Stimulated activated CD8-positive, alpha-beta memory T cell treated with anti-CD3 and anti-CD28 coated beads, Interleukin-4, amount 100 ng/mL, for 4 hours (primary cell): ENCODE measurements around the gene SLC20A1.
A peak's percentile ranks its signal among the peaks of the same experiment; 100 is the strongest.
"Not testable (repeated sequence)": the region's sequence is repeated elsewhere in the genome, so short reads cannot be mapped to it uniquely, and the experiment has no call there.

Experiments
- DNase-seq, 2 donors: peaks; one replicate each; pipeline ENCODE4 v3.0.0-alpha.2; 2020; ENCODE audit warnings: low read depth in 2 of 2, low spot score in 1 of 2

SLC20A1 gene, protein sequence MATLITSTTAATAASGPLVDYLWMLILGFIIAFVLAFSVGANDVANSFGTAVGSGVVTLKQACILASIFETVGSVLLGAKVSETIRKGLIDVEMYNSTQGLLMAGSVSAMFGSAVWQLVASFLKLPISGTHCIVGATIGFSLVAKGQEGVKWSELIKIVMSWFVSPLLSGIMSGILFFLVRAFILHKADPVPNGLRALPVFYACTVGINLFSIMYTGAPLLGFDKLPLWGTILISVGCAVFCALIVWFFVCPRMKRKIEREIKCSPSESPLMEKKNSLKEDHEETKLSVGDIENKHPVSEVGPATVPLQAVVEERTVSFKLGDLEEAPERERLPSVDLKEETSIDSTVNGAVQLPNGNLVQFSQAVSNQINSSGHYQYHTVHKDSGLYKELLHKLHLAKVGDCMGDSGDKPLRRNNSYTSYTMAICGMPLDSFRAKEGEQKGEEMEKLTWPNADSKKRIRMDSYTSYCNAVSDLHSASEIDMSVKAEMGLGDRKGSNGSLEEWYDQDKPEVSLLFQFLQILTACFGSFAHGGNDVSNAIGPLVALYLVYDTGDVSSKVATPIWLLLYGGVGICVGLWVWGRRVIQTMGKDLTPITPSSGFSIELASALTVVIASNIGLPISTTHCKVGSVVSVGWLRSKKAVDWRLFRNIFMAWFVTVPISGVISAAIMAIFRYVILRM

DNA sequence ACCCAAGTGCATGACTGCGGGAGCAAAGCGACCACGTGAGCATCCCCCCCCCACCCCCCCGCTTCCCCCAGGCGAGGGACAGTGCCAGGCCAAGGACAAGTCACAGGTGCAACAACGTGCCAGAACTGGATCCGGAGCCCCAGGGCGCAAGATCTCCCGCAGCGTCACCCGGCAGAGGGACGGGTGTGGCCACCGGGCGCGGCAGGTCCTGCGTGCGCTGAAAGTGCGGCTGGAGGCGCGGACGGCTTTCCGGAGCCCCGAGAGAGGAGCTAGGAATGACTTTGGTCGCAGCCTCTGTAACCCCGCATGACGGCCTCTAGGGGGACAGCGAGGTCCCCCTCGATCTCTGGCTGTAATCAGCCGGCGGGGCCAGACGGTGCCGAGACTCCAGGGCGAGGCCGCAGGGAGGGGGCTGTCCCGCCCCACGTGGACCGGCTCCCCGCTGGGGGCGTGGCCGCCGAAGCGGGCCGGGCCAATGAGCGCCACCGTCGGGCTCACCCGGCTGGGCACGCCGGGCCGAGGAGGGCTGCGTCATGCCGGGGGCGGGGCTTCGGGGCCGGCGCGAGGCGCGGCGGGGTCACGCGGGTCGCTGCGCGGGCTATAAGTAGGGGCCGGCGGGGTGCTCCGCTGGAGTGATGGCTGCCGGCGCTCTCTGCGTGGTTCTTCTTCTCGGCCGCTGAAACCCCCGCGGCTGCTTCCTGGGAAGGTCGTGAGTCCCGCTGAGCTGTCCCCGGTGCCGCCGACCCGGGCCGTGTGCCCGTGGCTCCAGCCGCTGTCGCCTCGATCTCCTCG is at the start of gene SLC20A1:
SLC20A1 (plus strand) TSS at position 630 of the 792 bp plus-strand sequence. CDS start 890 bp downstream, outside the sequence.
- peak; percentile 94 to 97 for DNase-seq

DNA sequence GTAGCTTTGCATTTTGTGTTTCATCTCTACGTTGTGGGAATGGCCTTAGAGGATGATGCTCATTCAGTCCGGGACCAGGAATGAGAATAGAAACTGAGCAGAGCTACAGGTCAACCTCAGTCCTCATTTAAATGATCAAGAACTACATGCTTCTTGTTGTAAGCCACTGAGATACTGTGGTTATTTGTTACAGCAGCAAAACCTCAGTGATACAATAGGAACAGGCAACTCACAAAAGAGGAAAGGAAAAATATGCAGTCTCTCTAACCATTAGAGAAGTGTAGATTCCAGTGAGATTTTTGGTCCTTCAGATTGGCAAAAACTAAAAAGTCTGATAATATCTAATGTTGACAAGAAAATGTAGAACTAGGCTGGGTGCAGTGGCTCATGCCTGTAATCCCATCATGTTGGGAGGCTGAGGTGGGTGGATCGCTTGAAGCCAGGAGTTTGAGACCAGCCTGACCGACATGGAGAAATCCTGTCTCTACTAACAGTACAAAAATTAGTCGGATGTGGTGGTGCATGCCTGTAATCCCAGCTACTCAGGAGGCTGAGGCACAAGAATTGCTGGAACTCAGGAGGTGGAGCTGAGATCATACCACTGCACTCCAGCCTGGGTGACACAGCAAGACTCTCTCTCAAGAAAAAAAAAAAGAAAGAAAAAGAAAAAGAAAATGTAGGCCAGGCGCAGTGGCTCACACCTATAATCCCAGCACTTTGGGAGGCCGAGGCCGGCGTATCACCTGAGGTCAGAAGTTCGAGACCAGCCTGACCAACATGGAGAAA is 48.0 kb upstream of the SLC20A1 start:
- no peak for DNase-seq

DNA sequence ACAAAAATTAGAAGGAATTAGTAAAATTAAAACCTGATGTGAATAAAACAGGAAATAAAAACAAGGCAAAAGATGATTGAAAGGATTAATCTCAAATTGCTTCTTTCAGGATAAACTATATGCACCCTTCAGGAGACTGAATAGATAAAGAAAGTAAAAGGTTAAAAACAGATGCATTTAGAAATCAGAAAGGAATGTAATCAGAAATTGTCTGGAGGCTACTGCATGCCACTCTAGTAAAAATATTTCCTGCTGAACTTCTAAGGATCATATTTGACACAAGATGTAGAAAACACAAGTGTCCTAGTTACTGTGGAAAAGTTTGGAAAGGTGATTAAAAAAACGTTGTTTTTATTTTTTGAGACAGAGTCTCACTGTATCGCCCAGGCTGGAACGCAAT is 45.1 kb upstream of the SLC20A1 start:
- no peak for DNase-seq

DNA sequence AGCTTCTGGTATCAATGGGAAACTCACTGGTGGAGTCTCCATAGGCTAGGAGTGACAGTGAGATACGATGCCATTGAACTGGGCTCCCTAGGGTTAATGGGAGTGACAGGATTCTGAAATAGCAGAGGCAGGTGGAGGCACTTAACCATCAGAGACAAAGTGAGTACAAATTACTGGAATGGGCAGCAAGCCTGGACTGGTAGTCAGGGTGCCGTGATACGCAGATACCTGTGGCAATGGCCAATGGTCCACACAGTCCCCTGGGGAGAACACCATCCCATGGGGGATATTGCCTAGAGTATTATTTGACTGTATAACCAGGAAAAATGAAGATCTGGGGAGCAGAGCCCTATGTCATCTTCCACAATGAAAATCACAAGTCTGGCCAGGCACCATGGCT is 44.0 kb upstream of the SLC20A1 start:
- no peak for DNase-seq

DNA sequence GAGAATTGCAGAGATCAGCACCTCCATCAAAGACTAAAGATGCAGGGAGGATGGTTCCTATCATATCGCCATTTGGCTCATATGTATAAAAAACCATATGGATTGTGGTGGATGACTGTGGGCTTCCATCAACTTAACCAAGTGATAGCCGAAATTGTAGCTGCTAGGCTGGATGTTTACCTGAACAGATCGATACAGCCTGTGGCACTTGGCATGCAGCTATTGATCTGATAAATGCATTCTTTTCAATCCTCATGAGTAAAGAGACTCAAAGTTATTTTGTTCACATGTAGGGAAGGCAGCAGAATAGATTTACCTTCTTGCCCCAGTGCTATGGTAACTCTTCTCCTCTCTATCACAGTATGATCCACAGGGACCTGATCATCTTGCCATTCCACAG is 42.8 kb upstream of the SLC20A1 start:
- no peak for DNase-seq

DNA sequence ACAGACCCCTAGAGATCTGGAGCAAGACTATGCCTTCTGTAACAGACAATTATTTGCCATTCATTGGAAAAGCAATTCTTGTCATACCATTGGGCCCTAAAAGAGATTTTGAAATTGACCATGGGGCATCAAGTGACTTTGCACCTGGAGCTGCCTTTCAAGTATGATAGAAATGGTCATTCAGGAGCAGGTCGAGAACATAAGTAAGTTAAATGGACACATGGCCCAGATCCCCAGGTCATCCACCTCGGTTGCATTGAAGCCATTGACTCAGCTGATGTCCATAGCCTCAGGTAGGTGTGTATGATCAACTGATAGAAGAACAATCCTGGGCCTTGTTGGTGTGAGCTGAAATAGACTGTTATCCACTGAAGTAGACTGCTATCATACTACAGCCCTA is 42.0 kb upstream of the SLC20A1 start:
- no peak for DNase-seq

DNA sequence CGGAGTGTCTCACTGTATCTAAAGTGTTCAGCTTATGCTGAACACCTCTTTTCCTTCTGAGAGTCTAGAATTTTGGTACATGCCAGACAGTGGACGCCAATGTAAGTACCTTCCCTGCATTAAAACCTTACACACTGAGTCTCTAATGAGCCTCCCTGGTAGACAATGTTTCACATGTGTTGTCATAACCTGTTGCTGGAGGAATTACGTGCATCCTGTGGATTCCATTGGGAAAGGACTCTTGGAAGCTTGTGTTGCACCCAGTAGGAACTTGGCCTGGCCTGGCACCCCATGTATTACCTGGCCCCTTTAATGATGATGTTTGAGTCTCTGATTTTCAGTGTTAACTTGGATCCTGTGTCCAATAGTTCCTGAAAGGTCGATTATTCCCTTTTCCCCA is 40.8 kb upstream of the SLC20A1 start:
- no peak for DNase-seq

DNA sequence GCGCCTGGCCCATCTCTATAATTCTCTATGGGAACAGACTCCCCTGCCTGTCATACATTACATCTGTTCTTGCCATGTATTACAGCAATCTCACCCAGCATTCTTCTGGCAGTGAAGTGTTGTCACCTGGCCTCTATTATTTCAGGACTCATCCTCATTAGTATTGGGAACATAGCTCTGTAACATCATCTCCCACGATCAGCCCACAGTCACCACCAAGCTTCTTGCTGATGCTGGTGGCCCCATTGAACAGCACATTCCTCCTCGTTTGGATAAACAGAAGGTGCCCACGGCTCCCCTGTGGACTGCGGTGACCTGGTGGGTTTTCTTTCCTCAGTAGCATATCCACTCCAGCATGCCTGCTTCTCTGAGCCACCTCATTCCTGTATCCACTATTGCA is 39.8 kb upstream of the SLC20A1 start:
- no peak for DNase-seq

DNA sequence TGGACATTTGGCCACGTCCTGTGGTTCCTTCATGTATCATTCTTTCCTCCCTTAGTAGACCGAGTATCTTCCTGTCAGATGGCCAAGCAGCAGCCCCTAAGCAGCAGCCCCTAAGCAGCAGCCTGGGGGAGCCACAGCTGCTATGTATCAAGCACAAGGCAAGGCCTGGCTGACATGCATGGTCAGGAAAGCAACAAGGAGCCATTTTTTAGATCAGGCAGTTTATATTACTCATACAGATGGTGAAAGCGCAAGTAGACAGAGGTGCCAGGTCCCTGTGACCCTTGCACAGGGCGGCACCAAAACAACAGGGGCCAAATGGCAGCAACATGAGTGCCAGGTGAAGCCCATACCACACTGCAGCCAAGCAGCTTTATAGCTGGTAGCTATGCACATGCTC is 39.2 kb upstream of the SLC20A1 start:
- DNase-seq = no peak

DNA sequence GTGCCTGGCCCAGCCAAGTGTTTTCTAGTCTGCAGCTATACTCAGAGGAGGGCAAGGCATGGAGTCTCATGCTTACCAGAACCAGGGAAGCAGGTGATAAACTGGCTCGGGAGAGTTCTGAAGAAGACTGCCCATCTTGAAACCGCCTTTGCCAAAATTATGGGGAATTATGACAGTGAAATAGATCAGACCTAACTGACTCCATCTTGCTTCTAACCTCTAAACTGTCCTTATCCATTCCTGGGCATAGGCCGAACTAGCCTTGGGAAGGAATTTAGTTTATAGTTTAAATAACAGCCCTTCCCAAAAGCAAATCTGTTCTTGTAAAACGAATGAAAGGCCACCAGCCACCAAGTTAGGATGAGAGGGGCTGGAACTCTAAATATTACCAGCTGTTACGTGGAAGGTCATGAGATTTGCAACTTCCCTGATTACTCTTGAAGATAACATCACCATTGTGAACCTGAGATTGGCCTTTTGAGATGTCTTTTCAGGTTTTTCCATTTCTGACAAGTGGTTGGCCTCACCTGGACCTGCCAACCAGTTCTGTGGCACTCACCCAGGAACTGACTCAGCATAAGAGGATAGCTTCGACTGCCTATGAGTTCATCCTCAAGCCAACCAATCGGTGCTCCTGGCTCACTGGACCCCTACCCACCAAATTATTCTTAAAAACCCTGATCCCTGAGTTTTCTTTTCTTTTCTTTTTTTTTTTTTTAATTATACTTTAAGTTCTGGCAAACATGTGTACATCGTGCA is 37.9 kb upstream of the SLC20A1 start:
- DNase-seq = no peak

DNA sequence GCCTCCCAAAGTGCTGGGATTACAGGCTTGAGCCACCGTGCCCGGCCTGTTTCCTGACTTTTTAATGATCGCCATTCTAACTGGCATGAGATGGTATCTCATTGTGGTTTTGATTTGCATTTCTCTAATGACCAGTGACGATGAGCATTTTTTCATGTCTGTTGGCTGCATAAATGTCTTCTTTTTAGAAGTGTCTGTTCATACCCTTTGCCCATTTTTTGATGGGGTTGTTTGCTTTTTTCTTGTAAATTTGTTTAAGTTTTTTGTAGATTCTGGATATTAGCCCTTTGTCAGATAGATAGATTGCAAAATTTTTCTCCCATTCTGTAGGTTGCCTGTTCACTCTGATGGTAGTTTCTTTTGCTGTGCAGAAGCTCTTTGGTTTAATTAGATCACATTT is 36.4 kb upstream of the SLC20A1 start:
- DNase-seq = not testable (repeated sequence)

DNA sequence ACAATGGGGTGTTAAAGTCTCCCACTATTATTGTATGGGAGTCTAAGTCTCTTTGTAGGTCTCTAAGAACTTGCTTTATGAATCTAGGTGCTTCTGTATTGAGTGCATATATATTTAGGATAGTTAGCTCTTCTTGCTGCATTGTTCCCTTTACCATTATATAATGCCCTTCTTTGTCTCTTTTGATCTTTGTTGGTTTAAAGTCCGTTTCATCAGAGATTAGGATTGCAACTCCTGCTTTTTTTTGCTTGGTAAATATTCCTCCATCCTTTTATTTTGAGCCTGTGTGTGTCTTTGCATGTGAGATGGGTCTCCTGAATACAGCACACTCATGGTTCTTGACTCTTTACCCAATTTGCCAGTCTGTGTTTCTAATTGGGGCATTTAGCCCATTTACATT is 33.5 kb upstream of the SLC20A1 start:
- not testable (repeated sequence) for DNase-seq

DNA sequence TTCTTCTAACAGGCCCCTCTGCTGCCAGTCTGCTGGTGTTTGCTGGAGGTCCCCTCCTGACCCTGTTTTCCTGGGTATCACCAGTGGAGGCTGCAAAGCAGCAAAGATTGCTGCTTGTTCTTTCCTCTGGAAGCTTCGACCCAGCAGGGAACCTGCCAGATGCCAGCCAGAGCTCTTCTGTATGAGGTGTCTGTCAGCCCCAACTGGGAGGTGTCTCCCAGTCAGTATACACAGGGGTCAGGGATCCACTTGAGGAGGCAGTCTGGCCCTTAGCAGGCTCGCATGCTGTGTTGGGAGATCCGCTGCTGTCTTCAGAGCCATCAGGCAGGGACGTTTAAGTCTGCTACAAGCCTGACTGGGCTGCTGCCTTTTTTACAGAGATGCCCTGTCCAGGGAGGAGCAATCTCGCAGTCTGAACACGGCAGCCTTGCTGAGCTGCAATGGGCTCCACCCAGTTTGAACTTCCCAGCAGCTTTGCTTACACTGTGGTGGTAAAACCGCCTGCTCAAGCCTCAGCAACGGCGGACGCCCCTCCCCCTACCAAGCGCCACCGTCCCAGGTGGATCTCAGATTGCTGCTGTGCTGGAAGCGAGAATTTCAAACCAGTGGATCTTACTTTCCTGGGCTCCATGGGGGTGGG is 31.4 kb upstream of the SLC20A1 start:
- no peak for DNase-seq

DNA sequence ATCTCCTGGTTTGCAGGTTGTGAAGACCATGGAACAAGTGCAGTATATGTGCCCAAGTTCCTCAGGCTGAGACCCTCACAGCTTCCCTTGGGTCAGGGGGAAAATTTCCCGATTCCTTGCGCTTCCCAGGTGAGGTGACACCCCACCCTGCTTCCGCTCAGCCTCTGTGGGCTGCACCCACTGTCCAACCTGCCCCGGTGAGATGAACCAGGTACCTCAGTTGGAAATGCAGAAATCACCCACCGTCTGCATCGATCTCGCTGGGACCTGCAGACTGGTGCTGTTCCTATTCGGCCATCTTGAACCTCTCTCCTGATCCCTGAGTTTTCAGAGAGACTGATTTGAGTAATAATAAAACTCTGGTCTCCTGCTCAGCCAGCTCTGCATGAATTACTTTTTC is 30.7 kb upstream of the SLC20A1 start:
- DNase-seq = no peak

DNA sequence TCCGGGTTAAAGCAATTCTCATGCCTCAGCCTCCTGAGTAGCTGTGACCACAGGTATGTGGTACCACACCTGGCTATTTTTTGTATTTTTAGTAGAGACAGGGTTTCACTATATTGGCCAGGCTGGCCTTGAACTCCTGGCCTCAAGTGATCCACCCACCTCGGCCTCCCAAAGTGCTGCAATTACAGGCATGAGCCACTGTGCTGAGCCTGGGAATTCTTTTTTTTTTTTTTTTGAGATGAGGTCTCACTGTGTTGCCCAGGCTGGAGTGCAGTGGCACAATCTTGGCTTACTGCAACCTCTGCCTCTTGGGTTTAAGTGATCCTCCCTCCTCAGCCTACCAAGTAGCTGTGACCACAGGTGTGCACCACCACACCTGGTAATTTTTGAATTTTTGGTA is 29.9 kb upstream of the SLC20A1 start:
- not testable (repeated sequence) for DNase-seq

DNA sequence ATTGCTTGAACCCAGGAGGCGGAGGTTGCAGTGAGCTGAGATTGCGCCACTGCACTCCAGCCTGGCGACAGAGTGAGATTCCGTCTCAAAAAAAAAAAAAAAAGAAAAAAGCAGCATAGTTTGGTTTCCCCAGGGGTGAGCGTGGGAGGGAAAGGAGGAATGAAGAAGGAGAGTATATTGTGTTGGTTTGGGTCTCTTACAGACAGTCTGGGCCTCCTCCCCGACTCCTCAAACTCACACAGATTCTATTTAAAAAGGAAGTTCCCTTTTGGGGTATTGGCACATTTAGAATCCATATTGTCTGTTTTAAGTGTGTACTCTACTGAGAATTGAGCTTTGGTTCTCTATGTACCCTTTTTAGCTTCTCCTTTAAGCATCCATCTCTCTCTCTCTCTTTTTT is 27.4 kb upstream of the SLC20A1 start:
- no peak for DNase-seq

DNA sequence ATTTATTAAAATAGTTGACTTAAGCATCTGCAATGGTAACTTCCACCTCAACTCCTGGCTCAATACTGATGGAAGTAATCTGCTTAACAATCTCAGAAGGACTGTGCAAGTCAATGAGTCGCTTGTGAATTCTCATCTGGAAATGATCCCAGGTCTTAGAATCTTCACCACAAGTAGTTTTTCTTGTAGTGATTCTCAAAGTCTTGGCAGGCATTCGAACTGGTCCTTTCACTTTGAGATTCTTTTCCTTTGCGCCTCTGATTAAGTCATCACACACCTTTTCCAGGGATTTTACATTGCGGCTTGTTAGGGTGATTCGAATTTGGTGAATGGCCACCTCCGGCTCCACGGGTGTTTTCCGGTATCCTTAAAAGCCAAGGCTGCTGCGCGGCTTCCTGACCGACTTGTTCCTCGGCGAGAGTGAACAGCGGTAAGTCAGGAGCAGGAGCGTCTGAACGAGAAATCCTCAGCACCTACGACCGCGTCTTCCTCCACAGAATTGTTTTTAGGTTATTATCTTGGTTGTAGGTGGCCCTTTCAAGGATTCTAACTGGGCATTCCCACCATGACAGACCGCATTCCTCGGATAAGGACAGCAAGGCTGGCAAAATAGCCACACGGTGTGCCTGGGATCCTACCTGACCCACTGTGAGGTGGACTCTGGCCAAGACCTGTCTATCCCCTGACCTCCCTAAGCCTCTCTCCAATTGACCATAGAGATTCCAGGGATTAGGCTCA is 23.8 kb upstream of the SLC20A1 start:
- no peak for DNase-seq

DNA sequence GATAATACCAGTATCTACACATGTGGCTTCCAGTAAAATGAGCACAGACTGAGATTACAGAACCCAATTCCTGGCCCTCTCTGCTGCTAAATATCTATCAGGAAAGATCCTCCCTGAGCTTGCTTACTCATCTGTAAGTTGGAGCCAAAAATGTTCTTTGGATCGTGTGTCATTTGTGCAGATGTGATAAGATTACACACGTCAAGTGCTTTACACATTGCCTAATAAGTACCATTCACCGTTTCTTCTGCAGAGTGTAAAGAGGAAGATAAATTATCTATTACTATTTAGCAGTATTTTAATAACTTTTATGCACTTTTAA is 23.2 kb upstream of the SLC20A1 start:
- DNase-seq = no peak
